ENCODE measurements around the gene MTRF1.

Gene MTRF1

GRCh38 chr13:41212881-41213280 is 50.5 kb downstream of the MTRF1 start:
- no peak for DNase-seq (ENCODE audit: insufficient read length, low spot score)
- no peak for FAIRE-seq
- TF ChIP-seq POLR2AphosphoS5 (IDR thresholded peaks at IDR 0.05; ENCODE audit: low read depth, low read length) (no peak), POLR2A (IDR thresholded peaks at IDR 0.05; ENCODE audit: low read depth, low read length) (no peak), TAF1 (IDR thresholded peaks at IDR 0.05; ENCODE audit: low read depth, low read length) (no peak), POU2F2 (IDR thresholded peaks at IDR 0.05; ENCODE audit: low read depth, low read length) (no peak)

GRCh38 chr13:41211062-41211461 is 52.3 kb downstream of the MTRF1 start:
- DNase-seq (ENCODE audit: insufficient read length, low spot score) (no peak), FAIRE-seq (no peak)
- TF ChIP-seq POLR2AphosphoS5 (IDR thresholded peaks at IDR 0.05; ENCODE audit: low read depth, low read length) (no peak), SPI1 (IDR thresholded peaks at IDR 0.05; ENCODE audit: low read depth, low read length) (no peak), POLR2A (IDR thresholded peaks at IDR 0.05; ENCODE audit: low read depth, low read length) (no peak), POU2F2 (IDR thresholded peaks at IDR 0.05; ENCODE audit: low read depth, low read length) (no peak), PAX5 (IDR thresholded peaks at IDR 0.05; ENCODE audit: insufficient read depth, low read length, severe bottlenecking) (no peak), TAF1 (IDR thresholded peaks at IDR 0.05; ENCODE audit: low read depth, low read length) (no peak)

- DNase-seq (ENCODE audit: insufficient read length, low spot score) = no peak
- TF ChIP-seq PAX5 (IDR thresholded peaks at IDR 0.05; ENCODE audit: insufficient read depth, low read length, severe bottlenecking) = no peak
- no peak for TF ChIP-seq SPI1 (IDR thresholded peaks at IDR 0.05; ENCODE audit: low read depth, low read length)
- no peak for TF ChIP-seq TAF1 (IDR thresholded peaks at IDR 0.05; ENCODE audit: low read depth, low read length)
- TF ChIP-seq POU2F2 (IDR thresholded peaks at IDR 0.05; ENCODE audit: low read depth, low read length) = no peak
- no peak for TF ChIP-seq POLR2A (IDR thresholded peaks at IDR 0.05; ENCODE audit: low read depth, low read length)
- no peak for TF ChIP-seq POLR2AphosphoS5 (IDR thresholded peaks at IDR 0.05; ENCODE audit: low read depth, low read length)
- no peak for FAIRE-seq
Observed at GRCh38 chr13:41206467-41206866, 56.9 kb downstream of the MTRF1 start.

- TF ChIP-seq PAX5 (IDR thresholded peaks at IDR 0.05; ENCODE audit: insufficient read depth, low read length, severe bottlenecking) = no peak
- TF ChIP-seq POLR2A (IDR thresholded peaks at IDR 0.05; ENCODE audit: low read depth, low read length) = no peak
- TF ChIP-seq SPI1 (IDR thresholded peaks at IDR 0.05; ENCODE audit: low read depth, low read length) = no peak
- no peak for TF ChIP-seq TAF1 (IDR thresholded peaks at IDR 0.05; ENCODE audit: low read depth, low read length)
- TF ChIP-seq POLR2AphosphoS5 (IDR thresholded peaks at IDR 0.05; ENCODE audit: low read depth, low read length) = no peak
- TF ChIP-seq POU2F2 (IDR thresholded peaks at IDR 0.05; ENCODE audit: low read depth, low read length) = no peak
- FAIRE-seq (no peak), DNase-seq (ENCODE audit: insufficient read length, low spot score) (no peak)
Observed at GRCh38 chr13:41203810-41204209, 59.6 kb downstream of the MTRF1 start.

- no peak for FAIRE-seq
- TF ChIP-seq TAF1 (IDR thresholded peaks at IDR 0.05; ENCODE audit: low read depth, low read length) (no peak), POLR2A (IDR thresholded peaks at IDR 0.05; ENCODE audit: low read depth, low read length) (no peak), POLR2AphosphoS5 (IDR thresholded peaks at IDR 0.05; ENCODE audit: low read depth, low read length) (no peak), SPI1 (IDR thresholded peaks at IDR 0.05; ENCODE audit: low read depth, low read length) (no peak), POU2F2 (IDR thresholded peaks at IDR 0.05; ENCODE audit: low read depth, low read length) (no peak), PAX5 (IDR thresholded peaks at IDR 0.05; ENCODE audit: insufficient read depth, low read length, severe bottlenecking) (no peak)
- no peak for DNase-seq (ENCODE audit: insufficient read length, low spot score)
Observed at GRCh38 chr13:41200126-41200525, 63.2 kb downstream of the MTRF1 start.

- no peak for TF ChIP-seq POLR2AphosphoS5 (IDR thresholded peaks at IDR 0.05; ENCODE audit: low read depth, low read length)
- TF ChIP-seq POU2F2 (IDR thresholded peaks at IDR 0.05; ENCODE audit: low read depth, low read length) = peak; percentile 75
- TF ChIP-seq SPI1 (IDR thresholded peaks at IDR 0.05; ENCODE audit: low read depth, low read length) = 0 out of 2 replicates have a peak, but pooled peaks have one; percentile 38
- TF ChIP-seq POLR2A (IDR thresholded peaks at IDR 0.05; ENCODE audit: low read depth, low read length) = no peak
- TF ChIP-seq TAF1 (IDR thresholded peaks at IDR 0.05; ENCODE audit: low read depth, low read length) = no peak
- peak; percentile 8 for DNase-seq (ENCODE audit: insufficient read length, low spot score)
- FAIRE-seq = peak; percentile 94
Observed at GRCh38 chr13:41199526-41199925, 63.9 kb downstream of the MTRF1 start.

GRCh38 chr13:41199079-41199478 is 64.3 kb downstream of the MTRF1 start:
- DNase-seq (ENCODE audit: insufficient read length, low spot score) (no peak), FAIRE-seq (no peak)
- TF ChIP-seq SPI1 (IDR thresholded peaks at IDR 0.05; ENCODE audit: low read depth, low read length) (no peak), POLR2AphosphoS5 (IDR thresholded peaks at IDR 0.05; ENCODE audit: low read depth, low read length) (no peak), PAX5 (IDR thresholded peaks at IDR 0.05; ENCODE audit: insufficient read depth, low read length, severe bottlenecking) (no peak), POU2F2 (IDR thresholded peaks at IDR 0.05; ENCODE audit: low read depth, low read length) (no peak), POLR2A (IDR thresholded peaks at IDR 0.05; ENCODE audit: low read depth, low read length) (no peak), TAF1 (IDR thresholded peaks at IDR 0.05; ENCODE audit: low read depth, low read length) (no peak)

GRCh38 chr13:41196620-41197019 is 66.8 kb downstream of the MTRF1 start:
- TF ChIP-seq PAX5 (IDR thresholded peaks at IDR 0.05; ENCODE audit: insufficient read depth, low read length, severe bottlenecking) (no peak), TAF1 (IDR thresholded peaks at IDR 0.05; ENCODE audit: low read depth, low read length) (no peak), POLR2A (IDR thresholded peaks at IDR 0.05; ENCODE audit: low read depth, low read length) (no peak), POLR2AphosphoS5 (IDR thresholded peaks at IDR 0.05; ENCODE audit: low read depth, low read length) (no peak), POU2F2 (IDR thresholded peaks at IDR 0.05; ENCODE audit: low read depth, low read length) (no peak), SPI1 (IDR thresholded peaks at IDR 0.05; ENCODE audit: low read depth, low read length) (no peak)
- FAIRE-seq (no peak), DNase-seq (ENCODE audit: insufficient read length, low spot score) (no peak)

GRCh38 chr13:41196011-41196410 is 67.4 kb downstream of the MTRF1 start:
- TF ChIP-seq PAX5 (IDR thresholded peaks at IDR 0.05; ENCODE audit: insufficient read depth, low read length, severe bottlenecking) (no peak), TAF1 (IDR thresholded peaks at IDR 0.05; ENCODE audit: low read depth, low read length) (no peak), SPI1 (IDR thresholded peaks at IDR 0.05; ENCODE audit: low read depth, low read length) (no peak), POU2F2 (IDR thresholded peaks at IDR 0.05; ENCODE audit: low read depth, low read length) (no peak), POLR2A (IDR thresholded peaks at IDR 0.05; ENCODE audit: low read depth, low read length) (no peak), POLR2AphosphoS5 (IDR thresholded peaks at IDR 0.05; ENCODE audit: low read depth, low read length) (no peak)
- no peak for DNase-seq (ENCODE audit: insufficient read length, low spot score)
- FAIRE-seq = no peak
